Stimulated activated CD8-positive, alpha-beta memory T cell treated with anti-CD3 and anti-CD28 coated beads, Interleukin-4, amount 100 ng/mL, for 4 hours (primary cell): Measurements from ENCODE around the gene ZFP1.

Experiments
- DNase-seq, 2 donors: peaks; one replicate each; pipeline ENCODE4 v3.0.0-alpha.2; 2020; ENCODE audit warnings: low read depth in 2 of 2, low spot score in 1 of 2

The ZFP1 gene

DNA sequence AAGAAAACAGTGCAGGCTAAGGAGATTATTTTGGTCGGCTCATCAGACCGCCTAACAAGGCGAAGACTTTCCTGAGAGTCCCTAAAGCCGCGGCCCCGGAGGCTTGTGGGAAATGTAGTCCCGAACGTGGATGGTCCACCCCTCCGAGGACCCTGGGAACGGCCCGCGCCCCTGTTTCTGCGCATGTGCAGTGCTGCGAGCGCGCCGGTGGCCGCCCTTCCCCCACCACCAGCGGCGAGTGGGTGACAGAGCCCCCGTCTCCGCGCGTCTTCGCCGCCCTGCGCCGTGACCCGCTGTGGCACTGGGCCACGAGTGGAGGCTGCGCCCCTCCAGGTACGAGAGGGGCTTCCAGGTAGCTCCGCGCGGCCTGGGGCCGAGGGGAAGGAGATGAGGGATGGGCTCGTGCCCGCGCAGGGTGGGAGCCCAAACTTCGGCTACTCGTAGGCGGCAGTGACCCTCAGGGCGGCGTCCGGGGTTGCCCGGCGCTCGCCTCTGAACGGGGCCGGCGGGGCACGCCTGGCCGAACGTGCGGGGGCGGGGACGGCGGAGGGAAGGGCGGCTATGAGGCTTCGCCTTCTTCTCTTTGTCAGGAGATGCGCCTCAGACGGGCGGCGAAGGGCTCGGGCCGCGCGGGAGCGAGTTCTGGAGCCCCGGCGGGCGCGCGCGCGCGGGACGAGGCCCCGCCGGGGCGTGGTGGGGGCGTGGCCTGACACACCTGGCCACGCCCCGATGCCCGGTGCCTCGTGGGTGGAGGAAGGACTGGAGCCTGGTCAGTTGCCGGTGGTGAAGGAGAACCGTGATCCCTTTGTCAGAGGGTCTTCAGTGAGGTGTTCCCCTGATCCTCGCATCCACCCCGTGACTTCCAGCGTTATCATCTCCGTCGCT, at the start of gene ZFP1:
Gene ZFP1 (plus strand): TSS at position 214 of the 885 bp plus-strand sequence. CDS start 4,428 bp downstream, outside the sequence.
- peak; percentile 88 to 93 for DNase-seq

DNA sequence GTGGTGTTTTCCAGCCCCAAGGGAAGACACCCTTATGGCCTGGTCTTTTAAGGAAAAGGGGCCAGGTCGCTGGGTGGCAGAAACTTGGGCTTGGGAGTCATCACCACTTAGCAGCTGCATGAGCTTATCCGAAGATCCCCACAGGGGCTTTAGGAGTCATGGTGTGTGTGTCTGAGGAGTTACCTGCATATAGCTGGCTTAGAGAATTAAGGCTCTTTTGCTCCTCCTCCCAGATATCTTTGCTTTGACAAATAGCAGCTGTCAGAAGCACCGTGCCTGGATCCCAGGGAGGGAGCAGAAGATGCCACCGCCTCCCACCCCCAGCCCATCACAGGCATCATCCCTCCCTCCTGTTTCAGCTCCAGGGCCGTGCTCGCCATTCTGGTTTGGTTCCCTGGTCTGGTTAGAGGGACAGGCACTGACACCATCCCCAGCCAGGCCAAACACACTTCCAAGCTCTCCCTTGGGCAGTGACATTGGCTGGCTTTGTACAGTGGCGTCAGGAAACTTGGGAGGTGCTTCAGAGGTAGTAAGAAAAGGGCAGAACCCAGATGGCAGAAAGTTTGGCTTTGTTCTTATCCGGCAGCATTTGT, 49.2 kb upstream of the ZFP1 start:
- no peak for DNase-seq

DNA sequence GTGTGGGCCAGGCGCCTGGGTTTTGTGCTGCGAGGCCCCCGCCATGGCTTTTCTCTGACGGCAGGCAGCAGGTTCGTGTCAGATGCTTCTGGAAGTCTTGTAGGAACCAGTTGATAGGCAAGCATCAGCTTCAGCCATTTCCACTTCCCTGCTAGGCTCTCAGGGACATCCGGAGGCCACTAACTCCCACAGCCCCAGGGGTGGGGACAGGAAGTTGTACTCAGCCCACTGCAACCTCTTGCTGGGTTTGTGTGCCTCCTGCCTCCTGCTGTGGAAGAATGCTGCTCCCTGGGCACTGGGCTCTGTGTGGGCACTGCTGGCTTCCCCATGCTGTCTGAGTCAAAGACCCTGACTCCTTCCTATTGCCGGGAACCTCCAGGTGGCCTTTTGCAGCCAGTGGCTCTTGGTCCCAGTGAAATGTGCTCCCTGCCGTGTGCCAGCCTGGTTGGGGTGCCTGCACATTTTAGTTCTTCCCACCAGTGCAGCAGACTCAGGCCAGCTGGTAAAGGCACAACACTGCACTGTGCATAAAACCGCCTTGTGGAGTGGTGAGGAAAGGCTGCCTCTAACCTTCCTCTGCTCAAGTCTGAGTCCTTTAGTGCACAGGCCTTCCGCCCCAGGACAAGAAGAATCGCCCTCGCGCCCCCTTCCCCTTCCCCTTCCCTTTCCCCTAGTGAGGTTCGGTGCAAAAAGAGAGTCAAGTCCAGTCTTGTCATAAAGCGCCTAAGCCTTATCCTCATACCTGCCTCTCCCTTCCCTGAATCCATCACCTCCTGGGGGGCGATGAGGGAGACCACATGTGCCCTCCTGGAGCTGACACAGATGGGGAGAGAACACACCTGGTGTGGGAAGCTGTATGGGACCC, 48.4 kb upstream of the ZFP1 start:
- DNase-seq: no peak

DNA sequence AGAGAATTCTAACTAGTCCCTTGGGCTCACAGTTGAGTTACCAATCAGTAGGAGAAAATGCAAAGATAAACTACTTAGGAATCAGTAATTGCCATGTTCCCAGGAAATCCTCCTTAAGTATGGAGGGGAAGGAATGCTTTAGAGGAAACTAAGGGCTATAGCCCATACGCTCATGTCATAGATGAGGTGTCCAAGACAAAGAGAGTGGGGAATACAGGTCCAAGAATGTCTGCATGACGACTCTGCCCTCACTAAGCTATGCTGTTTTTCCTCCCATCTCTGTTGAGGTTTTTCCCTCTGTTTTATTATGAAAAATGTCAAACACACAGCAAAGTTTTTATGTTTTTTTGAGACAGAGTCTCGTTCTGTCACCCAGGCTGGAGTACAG, 47.7 kb upstream of the ZFP1 start:
- DNase-seq: no peak

DNA sequence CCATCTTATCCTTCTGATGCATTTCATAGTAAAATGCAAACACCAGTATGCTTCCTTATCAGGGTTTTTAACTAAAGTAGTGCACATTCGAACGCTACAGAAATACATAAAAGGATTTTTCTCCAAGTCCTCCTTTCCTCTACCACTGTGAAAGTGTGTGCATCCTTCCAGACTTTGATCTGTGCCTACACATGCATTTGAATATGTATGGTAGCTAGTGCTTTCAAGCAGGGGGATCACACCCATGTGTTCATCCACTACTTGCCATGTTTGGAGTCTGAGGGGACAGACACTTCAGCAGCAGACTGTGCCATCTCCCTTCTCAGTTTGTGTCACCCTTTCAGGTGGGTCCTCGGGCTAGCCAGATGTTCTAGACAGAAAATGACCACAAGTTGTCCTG, 46.7 kb upstream of the ZFP1 start:
- no peak for DNase-seq

DNA sequence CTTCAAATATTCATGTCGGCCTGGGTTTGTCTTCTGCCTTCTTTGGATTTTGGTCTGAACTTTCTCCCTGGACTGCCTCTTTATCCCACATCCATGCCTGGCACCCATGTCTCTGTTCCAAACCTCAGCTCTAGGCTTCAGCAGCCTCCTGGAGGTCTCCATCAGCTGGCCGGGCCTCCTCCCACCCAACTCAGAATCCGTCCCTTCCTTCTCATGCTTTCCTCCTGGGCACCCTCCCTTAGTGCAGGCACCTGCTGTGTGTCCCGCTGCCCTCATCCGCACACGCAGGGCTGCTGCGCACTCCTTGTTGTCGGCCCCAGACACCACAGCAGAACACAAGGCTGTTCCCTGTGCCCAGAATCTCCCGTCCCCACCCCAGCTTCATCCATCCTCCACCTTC, 45.7 kb upstream of the ZFP1 start:
- DNase-seq: no peak

DNA sequence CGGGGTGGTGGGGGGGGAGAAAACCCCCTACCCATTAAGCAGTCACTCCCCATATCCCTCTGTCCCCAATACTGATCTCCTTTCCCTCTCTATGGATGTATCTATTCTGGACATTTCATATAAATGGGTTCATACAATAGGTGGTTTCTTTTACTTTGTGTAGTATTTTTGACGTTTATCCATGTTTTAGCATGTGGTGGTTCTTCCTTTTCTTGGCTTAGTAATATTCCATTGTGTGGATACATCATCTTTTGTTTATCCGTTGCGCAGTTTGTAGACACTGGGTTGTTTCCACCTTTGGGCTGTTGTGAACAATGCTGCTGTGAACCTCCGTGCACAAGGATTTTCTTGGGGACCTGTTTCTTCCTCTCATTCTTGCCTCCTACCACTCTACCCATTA, 44.3 kb upstream of the ZFP1 start:
- no peak for DNase-seq

DNA sequence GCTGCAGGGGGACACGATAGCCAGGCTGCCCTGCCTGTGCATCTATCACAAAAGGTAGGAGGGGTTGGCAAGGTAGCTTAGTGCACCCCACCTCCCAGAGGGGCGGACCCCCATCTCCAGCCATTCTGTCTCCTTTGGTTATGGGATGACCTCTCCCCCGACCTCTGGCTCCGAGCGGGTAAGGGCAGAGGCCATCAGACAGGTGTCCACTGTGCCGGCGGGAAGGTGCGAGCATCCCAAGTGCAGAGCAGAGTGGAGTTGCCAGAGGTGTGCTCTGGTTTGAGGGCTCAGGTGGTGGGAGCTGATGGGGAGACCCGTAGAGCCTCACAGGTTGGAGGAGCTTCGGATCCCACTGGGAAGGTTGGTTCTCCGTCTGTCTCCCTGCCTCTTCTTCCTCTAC, 43.5 kb upstream of the ZFP1 start:
- no peak for DNase-seq

DNA sequence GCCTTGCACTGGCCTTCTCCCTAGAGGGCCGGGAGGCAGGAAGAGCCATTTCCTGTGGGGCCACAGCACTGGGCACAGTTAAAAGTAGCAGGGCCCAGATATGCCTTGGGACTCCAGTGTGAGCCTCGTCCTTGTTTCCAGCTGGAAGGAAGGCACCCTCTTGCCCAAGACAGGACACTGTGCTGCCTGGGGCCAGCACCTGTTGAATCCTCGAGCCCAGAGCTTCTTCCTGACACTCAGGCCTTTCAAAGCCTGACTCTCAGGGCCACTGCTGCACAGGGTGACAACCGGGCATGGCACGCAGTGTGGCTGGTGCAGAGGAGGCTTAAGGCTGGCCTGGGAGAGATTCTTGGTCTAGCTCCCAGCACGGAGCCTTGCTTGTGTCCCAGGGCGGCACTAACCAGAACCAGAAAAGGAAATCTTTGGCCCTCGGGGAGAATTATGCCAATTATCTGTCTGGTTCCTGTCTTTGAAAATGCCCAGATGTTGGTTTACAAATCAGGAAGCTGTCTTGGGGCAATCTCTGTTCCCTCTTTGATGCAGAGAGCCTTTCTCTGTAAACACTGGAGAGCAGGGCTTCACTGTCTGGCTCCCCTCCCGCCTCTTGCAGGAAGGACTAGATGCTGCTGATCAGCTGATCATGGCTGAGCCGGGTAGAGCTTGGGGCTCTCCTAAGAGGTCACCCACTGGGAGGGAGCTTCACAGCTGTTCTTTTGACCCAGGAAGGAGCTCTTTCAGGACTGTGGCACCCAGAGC, 42.8 kb upstream of the ZFP1 start:
- DNase-seq: no peak

DNA sequence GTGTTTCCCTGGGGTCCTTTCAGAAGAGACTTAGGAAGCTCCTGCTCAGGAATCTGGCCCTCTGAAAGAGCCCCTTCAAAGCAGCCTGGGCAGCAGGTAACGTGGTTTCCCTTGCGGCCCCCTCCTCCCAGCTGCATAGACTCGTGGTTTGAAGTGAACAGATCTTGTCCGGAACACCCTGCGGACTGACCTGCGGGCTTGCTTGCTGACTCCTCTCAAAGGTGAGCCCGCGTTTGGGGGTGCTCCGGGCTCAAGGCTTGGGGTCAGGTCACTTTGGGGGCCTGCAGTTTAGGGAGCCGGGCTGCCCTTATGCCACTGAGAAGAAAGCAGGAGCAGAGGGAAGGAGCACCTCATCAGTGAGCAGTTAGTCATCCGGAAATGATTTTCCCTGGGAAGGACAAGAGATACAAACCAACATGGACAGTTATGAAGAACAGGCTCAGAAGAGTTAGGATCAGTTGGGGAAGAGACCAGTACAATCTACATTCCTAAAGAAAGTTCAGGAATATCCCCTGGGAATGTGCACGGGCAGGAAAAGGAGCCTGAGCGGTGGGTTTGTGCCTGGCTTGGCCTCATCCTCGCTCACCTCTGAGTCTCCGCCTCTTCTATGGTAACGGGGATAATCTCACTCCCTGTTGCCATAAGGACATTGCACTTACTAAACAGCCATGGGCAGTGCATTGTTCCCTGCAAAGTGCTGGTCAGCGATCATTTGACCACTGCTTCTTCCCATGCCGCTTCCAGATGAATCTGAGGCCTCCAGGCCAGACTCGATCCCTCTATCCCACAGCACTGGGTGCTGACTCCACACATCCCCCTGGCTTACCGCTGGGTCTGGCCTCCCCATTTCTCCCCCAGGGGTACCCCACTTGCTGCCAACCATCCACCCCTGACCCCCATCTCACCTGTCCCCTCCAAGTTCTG, 41.7 kb upstream of the ZFP1 start:
- no peak for DNase-seq

DNA sequence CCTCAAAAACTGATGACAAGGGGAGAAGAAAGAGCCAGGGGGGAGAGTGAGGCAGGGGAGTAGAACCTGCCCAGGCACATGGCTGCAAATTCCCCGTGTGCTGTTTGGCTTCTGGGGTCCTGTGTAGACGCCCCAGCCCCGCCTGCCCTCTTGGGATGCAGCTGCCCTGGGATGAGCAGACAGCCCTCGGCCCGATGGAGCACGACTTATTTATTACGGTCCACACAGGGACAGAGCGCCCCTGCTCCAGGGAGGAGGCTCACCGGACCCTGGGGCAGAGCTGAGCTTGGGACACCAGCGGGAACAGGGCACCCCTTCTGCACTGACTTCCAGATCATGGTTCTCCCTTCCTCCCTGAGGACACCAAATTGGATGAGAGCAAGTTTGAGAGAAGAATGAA, 40.8 kb upstream of the ZFP1 start:
- DNase-seq: no peak

DNA sequence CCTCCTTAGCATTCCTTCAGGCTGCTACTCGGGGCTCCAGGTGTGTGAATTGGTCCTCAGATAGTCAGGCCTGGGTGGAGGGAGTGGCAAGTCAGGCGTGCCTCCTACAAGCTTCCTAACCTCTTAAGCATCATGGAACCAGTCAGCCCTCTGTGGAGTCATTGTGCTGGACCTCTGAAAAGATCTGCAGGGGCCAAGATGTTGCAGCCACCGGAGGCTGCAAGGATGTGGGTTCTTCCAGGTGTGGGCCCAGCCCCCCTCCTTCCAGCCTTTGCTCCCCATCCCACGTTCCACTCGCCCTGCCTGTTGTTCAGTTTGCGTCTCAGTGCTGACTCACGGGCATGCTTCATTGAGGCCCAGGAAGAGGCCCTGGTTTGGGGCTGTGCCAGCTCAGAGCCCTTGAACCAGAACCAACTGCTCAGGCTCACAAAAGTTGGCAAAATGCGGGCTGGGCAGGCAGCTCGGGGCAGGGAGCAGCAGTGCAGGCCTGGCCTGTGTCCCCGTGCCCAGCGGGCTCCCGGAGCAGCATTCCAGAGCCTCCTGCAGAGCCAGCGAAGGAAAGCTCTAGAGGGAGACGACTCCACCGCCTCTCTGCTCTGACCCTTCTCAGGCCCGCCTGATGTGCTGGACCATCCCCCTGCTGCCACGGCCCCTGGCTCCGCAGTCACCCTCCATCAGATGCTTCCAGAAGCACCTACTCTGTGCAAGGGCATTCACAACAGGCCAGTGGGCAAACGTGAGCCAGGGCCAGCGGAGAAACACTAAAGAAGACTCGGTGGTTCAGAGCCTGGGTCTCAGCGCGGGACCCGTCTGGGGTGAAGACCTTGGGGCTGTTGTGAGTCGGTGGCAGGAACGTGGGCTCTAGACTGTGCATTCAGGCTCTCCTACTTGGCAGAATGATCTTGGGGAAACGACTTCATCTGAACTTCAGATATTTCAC, 39.3 kb upstream of the ZFP1 start:
- peak in 1 of 2 donors; percentile 50 for DNase-seq

DNA sequence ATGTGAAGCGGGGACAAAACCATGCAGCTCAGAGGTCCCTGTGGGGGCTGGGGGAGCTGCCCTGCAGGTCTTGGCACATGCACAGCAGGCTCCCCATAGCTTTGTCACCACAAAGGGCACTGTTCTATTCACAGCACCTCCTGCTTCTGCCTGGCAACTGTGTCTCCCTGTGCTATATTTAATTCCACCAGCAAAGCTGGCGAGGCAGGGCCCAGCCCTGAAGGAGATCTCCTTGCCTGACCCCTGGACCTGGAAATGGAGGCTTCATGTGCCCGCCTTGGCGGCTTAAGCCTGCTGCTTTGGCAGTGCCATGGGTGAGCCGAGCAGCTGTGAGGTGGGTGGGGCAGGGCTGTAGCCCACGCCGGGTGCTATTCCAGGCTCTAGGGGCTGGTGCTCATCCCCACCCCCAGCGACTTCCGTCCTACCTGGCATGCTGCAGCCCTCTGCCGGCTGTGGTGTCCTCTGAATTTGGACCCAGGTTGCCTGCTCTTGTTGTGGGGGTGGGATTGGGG, 38.5 kb upstream of the ZFP1 start:
- DNase-seq: no peak

DNA sequence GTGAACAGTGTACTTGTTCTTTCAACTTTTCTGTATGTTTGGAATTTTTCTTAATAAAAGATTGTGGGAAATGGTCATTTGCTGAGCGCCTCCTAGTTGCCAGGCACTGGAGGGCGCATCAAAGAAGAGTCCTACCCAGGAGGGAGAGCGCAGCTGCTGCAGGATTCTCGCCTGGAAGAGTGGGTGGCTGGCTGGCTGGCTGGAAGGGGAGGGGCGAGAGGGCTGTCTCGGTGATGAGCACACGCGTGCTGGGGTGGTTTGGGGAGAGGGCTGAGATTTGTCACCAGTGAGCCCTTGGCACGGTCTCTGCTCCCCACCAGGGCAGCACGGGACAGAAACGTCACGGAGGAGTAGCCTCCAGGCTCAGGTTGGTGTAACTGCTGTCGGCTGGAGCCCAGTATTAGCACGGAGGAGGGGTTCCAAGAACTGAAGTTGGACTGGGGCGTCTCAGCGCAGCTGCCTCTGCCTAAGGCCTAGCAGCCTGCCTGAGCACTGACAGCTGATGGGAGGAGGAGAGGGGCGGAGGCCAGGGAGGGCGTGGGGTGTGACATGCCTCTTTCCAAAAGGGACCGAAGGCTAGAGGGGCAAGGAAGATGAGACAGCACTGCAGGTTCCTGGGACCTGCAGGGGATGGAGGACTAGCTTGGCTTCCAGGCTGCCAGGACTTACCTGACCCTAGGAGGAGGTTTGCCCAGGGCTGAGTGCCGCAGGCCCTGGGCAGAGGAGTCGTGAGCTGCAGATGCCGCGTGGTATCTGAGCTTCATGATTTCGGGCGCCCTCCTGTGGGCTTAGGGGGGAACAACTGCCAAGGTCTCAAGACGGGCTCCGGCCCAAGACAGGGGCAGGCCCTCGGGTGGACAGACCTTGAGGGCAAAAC, 37.4 kb upstream of the ZFP1 start:
- peak; percentile 46 to 55 for DNase-seq

DNA sequence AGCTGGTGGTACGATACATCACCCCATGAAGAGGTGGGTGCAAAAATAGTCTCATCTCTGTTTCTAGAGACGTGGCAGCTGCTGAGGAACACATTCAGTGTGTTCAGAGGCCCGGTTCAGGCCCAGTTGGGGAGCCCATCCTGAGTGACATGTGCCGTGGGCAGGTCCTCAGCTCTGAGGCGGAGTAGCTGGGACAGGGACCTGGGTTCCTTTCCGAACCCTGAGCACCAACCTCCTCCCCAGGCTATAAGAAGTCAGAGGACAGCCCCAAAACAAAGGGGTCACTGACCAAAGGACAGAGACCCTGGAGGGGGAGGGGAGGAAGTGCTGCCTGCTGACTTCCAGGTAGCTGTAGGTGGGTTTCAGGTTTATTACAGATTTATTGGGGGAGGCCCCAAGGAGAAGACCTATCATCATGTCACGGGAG, 36.8 kb upstream of the ZFP1 start:
- no peak for DNase-seq

DNA sequence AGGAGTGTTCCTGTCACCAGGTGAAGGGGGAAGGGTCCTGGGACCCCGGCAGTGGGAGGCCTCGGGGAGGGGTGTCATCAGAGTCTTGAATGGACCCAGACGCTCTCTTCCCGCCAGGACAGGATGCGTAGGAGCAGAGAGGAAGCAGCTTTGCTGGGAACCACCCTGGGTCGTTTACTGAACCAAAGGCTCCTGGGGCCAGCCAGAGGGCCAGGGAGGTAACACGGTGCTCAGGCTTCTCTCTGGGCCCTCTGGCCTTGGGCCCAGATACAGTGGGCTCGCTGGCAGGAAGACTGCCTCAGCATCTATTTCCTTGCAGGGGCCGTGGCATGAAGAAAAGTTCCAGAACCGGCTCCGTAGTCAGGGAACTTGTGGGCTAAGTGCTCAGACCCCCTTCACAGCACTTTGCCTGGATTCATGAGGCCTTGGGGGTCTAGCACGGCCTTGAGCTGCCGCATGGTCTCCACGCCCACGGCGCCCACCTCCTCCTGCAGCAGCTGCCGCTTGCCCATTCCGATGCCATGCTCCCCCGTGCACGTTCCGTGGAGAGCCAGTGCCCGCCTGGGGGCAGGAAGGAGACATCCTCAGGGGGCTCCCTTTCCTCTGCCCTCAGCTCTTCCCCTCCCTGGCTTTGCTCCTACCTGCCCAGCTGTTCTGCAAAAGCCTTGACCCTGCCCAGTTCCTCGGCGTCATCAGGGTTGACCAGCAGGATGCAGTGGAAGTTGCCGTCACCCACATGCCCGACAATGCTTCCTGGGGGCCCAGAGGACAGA, 36.2 kb upstream of the ZFP1 start:
- no peak for DNase-seq
